H9 (cell line): ENCODE data around the gene ODF4. TPM values are rescaled to one million over a fixed set of nuclear protein-coding genes. Genes with fewer than 3 reads are reported as not detected.

Experiments
- DNase-seq: peaks from one replicate; pipeline ENCODE4 v3.0.0-alpha.2; 2017
- H2AFZ ChIP-seq: one replicate; pipeline ENCODE4 v1.6.1; 2013; ENCODE audit warnings: mild to moderate bottlenecking, low read length, control low read depth, moderate library complexity
- H2AK5ac ChIP-seq: 2 replicates; pipeline ENCODE4 v1.6.1; 2013; ENCODE audit warnings: low read length, control low read depth, mixed read lengths; ENCODE audit not compliant: insufficient read length
- H2BK120ac ChIP-seq: one replicate; pipeline ENCODE4 v1.6.1; 2013; ENCODE audit warnings: low read depth, mild to moderate bottlenecking, low read length, control low read depth, inconsistent platforms; ENCODE audit not compliant: poor library complexity, severe bottlenecking
- H2BK12ac ChIP-seq: 2 replicates; pipeline ENCODE4 v1.6.1; 2013; ENCODE audit warnings: low read length, control low read depth, mixed read lengths, low read depth; ENCODE audit not compliant: insufficient read length
- H2BK15ac ChIP-seq: 2 replicates; pipeline ENCODE4 v1.6.1; 2013; ENCODE audit warnings: low read depth, low read length, control low read depth
- H2BK20ac ChIP-seq: one replicate; pipeline ENCODE4 v1.6.1; 2013; ENCODE audit warnings: low read depth, mild to moderate bottlenecking, low read length, control low read depth, inconsistent platforms; ENCODE audit not compliant: poor library complexity, severe bottlenecking
- H2BK5ac ChIP-seq: 2 replicates; pipeline ENCODE4 v1.6.1; 2013; ENCODE audit warnings: low read length, control low read depth, mixed read lengths; ENCODE audit not compliant: insufficient read length
- H3K14ac ChIP-seq: 2 replicates; pipeline ENCODE4 v1.6.1; 2013; ENCODE audit warnings: low read length, control low read depth; ENCODE audit not compliant: insufficient read depth
- H3K18ac ChIP-seq: 2 replicates; pipeline ENCODE4 v1.6.1; 2013; ENCODE audit warnings: low read depth, mild to moderate bottlenecking, mixed read lengths, low read length, control low read depth; ENCODE audit not compliant: insufficient read length
- H3K23ac ChIP-seq: 2 replicates; pipeline ENCODE4 v1.6.1; 2013; ENCODE audit warnings: low read length, control low read depth, mixed read lengths, low read depth; ENCODE audit not compliant: insufficient read length
- H3K23me2 ChIP-seq: 2 replicates; pipeline ENCODE4 v1.6.1; 2013; ENCODE audit warnings: low read depth, mild to moderate bottlenecking, mixed read lengths, low read length, control low read depth; ENCODE audit not compliant: insufficient read length, poor library complexity, severe bottlenecking
- H3K27ac ChIP-seq: 2 replicates; pipeline ENCODE4 v1.5.1; 2013; ENCODE audit warnings: low read length, control low read depth, mixed read lengths, low read depth; ENCODE audit not compliant: insufficient read length
- H3K27me3 ChIP-seq: 2 replicates; pipeline ENCODE4 v1.6.1; 2013; ENCODE audit warnings: low read length, control low read depth, inconsistent platforms; ENCODE audit not compliant: insufficient read depth
- H3K4ac ChIP-seq: 2 replicates; pipeline ENCODE4 v1.6.1; 2013; ENCODE audit warnings: low read depth, mild to moderate bottlenecking, control low read depth, inconsistent platforms, low read length, moderate library complexity
- H3K4me1 ChIP-seq: 2 replicates; pipeline ENCODE4 v1.6.1; 2013; ENCODE audit warnings: low read length, control low read depth, inconsistent platforms; ENCODE audit not compliant: insufficient read depth
- H3K4me2 ChIP-seq: 2 replicates; pipeline ENCODE4 v1.6.1; 2013; ENCODE audit warnings: low read length, control low read depth, mixed read lengths; ENCODE audit not compliant: insufficient read length, insufficient read depth
- H3K56ac ChIP-seq: 2 replicates; pipeline ENCODE4 v1.6.1; 2013; ENCODE audit warnings: low read depth, mild to moderate bottlenecking, mixed read lengths, low read length, control low read depth; ENCODE audit not compliant: insufficient read length
- H3K79me1 ChIP-seq: 2 replicates; pipeline ENCODE4 v1.6.1; 2013; ENCODE audit warnings: low read depth, mild to moderate bottlenecking, moderate library complexity, low read length, control low read depth, inconsistent platforms; ENCODE audit not compliant: insufficient read depth, poor library complexity, severe bottlenecking
- H3K79me2 ChIP-seq: 2 replicates; pipeline ENCODE4 v1.6.1; 2013; ENCODE audit warnings: low read length, control low read depth, inconsistent platforms; ENCODE audit not compliant: insufficient read depth
- H3K9ac ChIP-seq: 2 replicates; pipeline ENCODE4 v1.6.1; 2013; ENCODE audit warnings: low read length, control low read depth, mixed read lengths; ENCODE audit not compliant: insufficient read length; ENCODE audit errors: extremely low read depth
- H3K9me3 ChIP-seq: one replicate; pipeline ENCODE4 v1.6.1; 2013; ENCODE audit warnings: low read depth, low read length, inconsistent platforms; ENCODE audit not compliant: control insufficient read depth
- H3T11ph ChIP-seq: one replicate; pipeline ENCODE4 v1.6.1; 2013; ENCODE audit warnings: mild to moderate bottlenecking, low read length, control low read depth, inconsistent platforms
- H4K20me1 ChIP-seq: one replicate; pipeline ENCODE4 v1.6.1; 2013; ENCODE audit not compliant: control insufficient read depth, insufficient read length, insufficient read depth
- H4K5ac ChIP-seq: 2 replicates; pipeline ENCODE4 v1.6.1; 2013; ENCODE audit warnings: low read depth, mild to moderate bottlenecking, mixed read lengths, low read length, control low read depth; ENCODE audit not compliant: insufficient read length
- H4K8ac ChIP-seq: replicated peaks from 2 replicates; pipeline ENCODE4 v1.6.1; 2013; ENCODE audit warnings: low read length, control low read depth, mixed read lengths, low read depth; ENCODE audit not compliant: insufficient read length
- H4K91ac ChIP-seq: 2 replicates; pipeline ENCODE4 v1.6.1; 2013; ENCODE audit warnings: low read depth, mild to moderate bottlenecking, moderate library complexity, mixed read lengths, low read length, control low read depth; ENCODE audit not compliant: insufficient read length
- H3K27ac Mint-ChIP-seq, 3 experiments: 2 replicates in 2 of 3; 3 replicates in 1 of 3; pipeline ENCODE4 v1.8.0; 2020 to 2021; ENCODE audit warnings: mixed read lengths in 3 of 3, mild to moderate bottlenecking in 1 of 3, moderate library complexity in 1 of 3
- H3K27me3 Mint-ChIP-seq: 2 replicates; pipeline ENCODE4 v1.8.0; 2021; ENCODE audit warnings: low read depth, mild to moderate bottlenecking, moderate library complexity, mixed read lengths
- H3K36me3 Mint-ChIP-seq, 3 experiments: 2 replicates in 2 of 3; 3 replicates in 1 of 3; pipeline ENCODE4 v1.8.0; 2020 to 2021; ENCODE audit warnings: low read depth in 3 of 3, mixed read lengths in 3 of 3; ENCODE audit not compliant: insufficient read depth in 1 of 3
- H3K4me1 Mint-ChIP-seq, 2 experiments: 2 replicates each; pipeline ENCODE4 v1.8.0; 2020; ENCODE audit warnings: mixed read lengths in 2 of 2
- H3K4me3 Mint-ChIP-seq, 2 experiments: 2 replicates in 1 of 2; 3 replicates in 1 of 2; pipeline ENCODE4 v1.8.0; 2020 to 2021; ENCODE audit warnings: mild to moderate bottlenecking in 2 of 2, mixed read lengths in 2 of 2, moderate library complexity in 1 of 2
- H3K9me3 Mint-ChIP-seq, 2 experiments: 2 replicates in 1 of 2; 3 replicates in 1 of 2; pipeline ENCODE4 v1.8.0; 2020; ENCODE audit warnings: mild to moderate bottlenecking in 2 of 2, mixed read lengths in 2 of 2, moderate library complexity in 1 of 2
- CTCF ChIP-seq: fragments of 200-600 bp; sonication (generic); conservative IDR thresholded peaks from 3 replicates; pipeline ENCODE4 v1.8.0; 2021; ENCODE audit warnings: antibody characterized with exemption, mild to moderate bottlenecking
- WGBS: extraction: QIAGEN DNeasy Blood & Tissue Kit; methylation state at CpG from one replicate; pipeline ENCODE4 v1.1.7; 2013; ENCODE audit warnings: missing lambda C conversion rate, low lambda C conversion rate, mixed read lengths; ENCODE audit not compliant: insufficient read length; ENCODE audit errors: extremely low coverage; 5-methylcytosine and 5-hydroxymethylcytosine counted together
- total RNA-seq: library from RNA; stranded (reverse); gene quantifications from 2 replicates; pipeline ENCODE4 v1.2.1, GENCODE V29; 2021

Gene ODF4
- total RNA-seq, 1 experiment from 2014 or later = not detected

- TF ChIP-seq CTCF = no peak
- Histone ChIP-seq H3K18ac (no peak overlapping the region), H3K4me1 (no peaks in the 10 kb centered on the region; the same call in 1 of the 2 replicates), H3K79me1 (no peaks in the 10 kb centered on the region), H2AFZ (no peak overlapping the region), H4K91ac (no peak overlapping the region), H3K56ac (no peak overlapping the region), H2BK5ac (no peak overlapping the region), H3K23ac (no peak overlapping the region), H3K4ac (no peak overlapping the region), H3K23me2 (no peaks in the 10 kb centered on the region), H2BK15ac (no peak overlapping the region), H4K5ac (no peak overlapping the region), H3K9me3 (no peaks in the 10 kb centered on the region), H3K27ac (no peak overlapping the region), H2AK5ac (no peak overlapping the region), H2BK20ac (no peak overlapping the region), H2BK12ac (no peak overlapping the region), H3K4me2 (no peak overlapping the region), H3K9ac (no peak overlapping the region), H2BK120ac (no peak overlapping the region), H3K27me3 (peaks cover 3% of the 10 kb centered on the region; the same call in 1 of the 2 replicates), H3K79me2 (no peaks in the 10 kb centered on the region), H3T11ph (no peak overlapping the region), H4K8ac (no peak overlapping the region), H3K14ac (no peak overlapping the region), H4K20me1 (no peaks in the 10 kb centered on the region)
- Mint-ChIP-seq H3K9me3 (no peaks in the 10 kb centered on the region), H3K27ac (no peak overlapping the region), H3K36me3 (no peaks in the 10 kb centered on the region), H3K4me1 (peaks cover 15% of the 10 kb centered on the region in 2 experiments), H3K27me3 (peaks cover 14% of the 10 kb centered on the region), H3K4me3 (no peak overlapping the region)
- no CpG with 5 or more reads among the region's 9 CpGs for WGBS
- DNase-seq = peak; percentile 58
These were observed 52.1 kb downstream of the ODF4 start for GRCh38 chr17:8391711-8392110.
